Thoracic aorta (tissue), 2 donors: ENCODE data around the gene SHQ1. TPM values are rescaled to one million over a fixed set of nuclear protein-coding genes. Genes with fewer than 3 reads are reported as not detected.

Experiments
- ATAC-seq: fragments of 150-250 bp; one replicate; pipeline ENCODE4 v1.8.0; 2017; ENCODE audit warnings: low read depth; ENCODE audit not compliant: insufficient number of reproducible peaks, low FRiP score
- DNase-seq: peaks from one replicate; pipeline ENCODE4 v3.0.0-alpha.2; 2020; ENCODE audit warnings: low spot score
- H3K27ac ChIP-seq, 2 donors: fragments of 200-600 bp; sonication (generic); 1 replicate in 1 of 2; 2 replicates in 1 of 2; pipeline ENCODE4 v1.5.1; 2016; ENCODE audit warnings: mild to moderate bottlenecking in 2 of 2, moderate library complexity in 2 of 2
- H3K27me3 ChIP-seq: fragments of 200-600 bp; sonication (generic); replicated peaks from 2 replicates; pipeline ENCODE4 v1.6.0; 2016; ENCODE audit warnings: mild to moderate bottlenecking; ENCODE audit not compliant: insufficient read depth
- H3K36me3 ChIP-seq: fragments of 200-600 bp; sonication (generic); one replicate; pipeline ENCODE4 v1.5.1; 2016
- H3K4me1 ChIP-seq, 2 donors: fragments of 200-600 bp; sonication (generic); 1 replicate in 1 of 2; 2 replicates in 1 of 2; pipeline versions ENCODE4 v1.5.1 to v1.6.0; 2016; ENCODE audit warnings: low read depth in 2 of 2, mild to moderate bottlenecking in 1 of 2; ENCODE audit not compliant: control insufficient read depth in 1 of 2
- H3K4me3 ChIP-seq: fragments of 200-600 bp; sonication (generic); 2 replicates; pipeline ENCODE4 v1.5.1; 2016; ENCODE audit warnings: mild to moderate bottlenecking
- H3K9me3 ChIP-seq: fragments of 200-600 bp; sonication (generic); 2 replicates; pipeline ENCODE4 v1.5.1; 2016
- total RNA-seq, 2 donors: library from RNA; depleted of rRNA; stranded (reverse); fragments of >200 nt; gene quantifications; one replicate each; pipeline versions ENCODE4 v1.1.0 to v1.2.3, GENCODE V29; 2016
- TF ChIP-seq, protein P1 (sequence below): fragments of 200-600 bp; sonication (generic); IDR thresholded peaks from one replicate; pipeline ENCODE4 v1.5.1; 2019; ENCODE audit warnings: antibody characterized with exemption

Gene SHQ1
- total RNA-seq, 2 donors from 2014 or later: 4.5 to 12.3 TPM

DNA sequence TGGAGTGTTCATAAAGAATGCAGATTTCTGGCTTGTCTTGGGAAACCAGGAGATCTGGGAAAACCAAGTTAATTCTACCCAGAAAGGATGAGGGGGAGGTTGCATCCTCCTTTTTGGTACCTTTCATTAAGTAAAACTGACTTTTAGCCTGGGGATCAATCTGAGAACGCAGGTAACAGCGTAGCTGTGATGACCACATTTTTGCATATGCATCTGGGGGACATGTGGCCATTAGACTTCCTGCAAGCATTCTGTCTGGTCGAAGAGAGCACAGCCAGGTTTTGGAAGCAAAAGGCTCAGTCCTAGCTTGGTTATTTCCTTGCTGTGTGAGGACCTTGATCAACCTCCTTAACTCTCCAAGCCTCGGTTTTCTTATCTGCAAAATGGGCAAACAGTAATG is 145.2 kb downstream of the SHQ1 start:
- H3K4me1 ChIP-seq: no peaks in the 10 kb centered on the region
- TF ChIP-seq, protein P1, sequence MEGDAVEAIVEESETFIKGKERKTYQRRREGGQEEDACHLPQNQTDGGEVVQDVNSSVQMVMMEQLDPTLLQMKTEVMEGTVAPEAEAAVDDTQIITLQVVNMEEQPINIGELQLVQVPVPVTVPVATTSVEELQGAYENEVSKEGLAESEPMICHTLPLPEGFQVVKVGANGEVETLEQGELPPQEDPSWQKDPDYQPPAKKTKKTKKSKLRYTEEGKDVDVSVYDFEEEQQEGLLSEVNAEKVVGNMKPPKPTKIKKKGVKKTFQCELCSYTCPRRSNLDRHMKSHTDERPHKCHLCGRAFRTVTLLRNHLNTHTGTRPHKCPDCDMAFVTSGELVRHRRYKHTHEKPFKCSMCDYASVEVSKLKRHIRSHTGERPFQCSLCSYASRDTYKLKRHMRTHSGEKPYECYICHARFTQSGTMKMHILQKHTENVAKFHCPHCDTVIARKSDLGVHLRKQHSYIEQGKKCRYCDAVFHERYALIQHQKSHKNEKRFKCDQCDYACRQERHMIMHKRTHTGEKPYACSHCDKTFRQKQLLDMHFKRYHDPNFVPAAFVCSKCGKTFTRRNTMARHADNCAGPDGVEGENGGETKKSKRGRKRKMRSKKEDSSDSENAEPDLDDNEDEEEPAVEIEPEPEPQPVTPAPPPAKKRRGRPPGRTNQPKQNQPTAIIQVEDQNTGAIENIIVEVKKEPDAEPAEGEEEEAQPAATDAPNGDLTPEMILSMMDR: no peak
- H3K36me3 ChIP-seq: no peaks in the 10 kb centered on the region
- H3K27me3 ChIP-seq: no peaks in the 10 kb centered on the region
- H3K27ac ChIP-seq: no peak overlapping the region
- DNase-seq (no peak), ATAC-seq (no peak)
- no peak overlapping the region for H3K4me3 ChIP-seq
- no peaks in the 10 kb centered on the region for H3K9me3 ChIP-seq

DNA sequence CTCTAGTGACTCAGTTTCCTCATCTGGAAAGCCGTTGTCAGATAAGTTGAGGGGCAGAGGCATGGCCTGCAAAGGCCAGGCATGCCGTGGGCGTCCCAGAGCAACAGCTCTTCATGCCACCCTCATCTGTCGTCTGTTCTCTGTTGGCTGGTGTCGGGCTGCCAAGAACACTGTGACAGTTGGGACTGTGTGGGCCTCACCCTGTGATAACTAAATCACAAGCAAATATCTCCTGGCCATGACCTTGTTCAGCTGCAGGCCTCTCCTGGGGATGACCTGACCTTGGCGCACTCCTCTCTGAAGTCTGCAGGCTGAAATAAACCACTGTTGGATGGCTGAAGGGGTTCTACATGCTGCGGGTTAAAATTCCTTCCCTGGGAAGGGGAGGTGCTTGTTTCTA is 145.9 kb downstream of the SHQ1 start:
- Histone ChIP-seq H3K27me3 (no peaks in the 10 kb centered on the region), H3K27ac (no peak overlapping the region), H3K4me1 (no peaks in the 10 kb centered on the region), H3K4me3 (no peak overlapping the region), H3K36me3 (no peaks in the 10 kb centered on the region), H3K9me3 (no peaks in the 10 kb centered on the region)
- ATAC-seq: no peak
- no peak for DNase-seq
- TF ChIP-seq, protein P1: no peak

DNA sequence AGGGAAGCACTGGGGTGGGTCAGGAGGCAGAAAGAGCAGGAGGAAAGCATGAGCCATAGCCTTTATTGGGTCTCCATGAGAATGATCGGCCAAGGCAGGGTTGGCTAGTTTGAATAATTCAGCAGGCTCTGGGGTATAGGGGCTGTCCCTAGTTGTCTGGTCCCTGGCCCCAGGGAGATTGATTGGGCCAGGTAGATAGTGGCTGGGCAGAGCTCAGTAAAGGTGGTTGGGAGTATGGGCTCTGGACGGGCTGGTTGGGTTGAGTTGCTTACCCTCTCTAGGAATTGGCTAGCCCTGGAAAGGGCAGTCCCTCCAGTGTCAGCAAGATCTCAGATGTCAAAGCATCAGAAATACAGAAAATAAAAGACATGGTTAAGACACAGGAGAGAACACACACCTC is 148.1 kb downstream of the SHQ1 start:
- H3K36me3 ChIP-seq: no peaks in the 10 kb centered on the region
- no peak for ATAC-seq

DNA sequence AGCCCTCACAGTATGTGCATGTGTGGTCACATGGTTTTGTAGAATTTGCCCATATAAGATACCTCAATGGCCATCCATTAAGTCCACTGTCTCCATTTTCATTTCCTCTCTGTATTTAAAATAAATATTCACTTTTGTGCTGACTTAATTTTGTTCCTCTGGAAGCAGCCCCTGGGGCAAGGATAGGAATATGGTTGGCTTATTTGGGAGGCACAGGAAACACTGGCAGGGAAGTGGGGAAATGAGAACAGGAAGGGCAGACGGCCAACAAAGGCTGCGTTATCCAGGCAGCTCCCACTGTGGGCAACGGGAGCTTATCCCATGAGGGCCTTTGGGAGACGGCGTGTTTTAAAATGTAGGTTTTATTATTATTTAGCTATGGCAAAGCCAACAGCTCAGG is 148.6 kb downstream of the SHQ1 start:
- H3K27me3 ChIP-seq: no peaks in the 10 kb centered on the region
- no peak for DNase-seq
- H3K9me3 ChIP-seq: no peaks in the 10 kb centered on the region
- H3K4me3 ChIP-seq: no peak overlapping the region
- no peaks in the 10 kb centered on the region for H3K36me3 ChIP-seq
- H3K4me1 ChIP-seq: no peaks in the 10 kb centered on the region
- H3K27ac ChIP-seq: no peak overlapping the region
- ATAC-seq: no peak
- TF ChIP-seq, protein P1: no peak

More for the DNA sequence above, 148.1 kb downstream of the SHQ1 start:
- DNase-seq: no peak
- Histone ChIP-seq H3K9me3 (no peaks in the 10 kb centered on the region), H3K27me3 (no peaks in the 10 kb centered on the region), H3K27ac (no peak overlapping the region), H3K4me3 (no peak overlapping the region), H3K4me1 (no peaks in the 10 kb centered on the region)
- TF ChIP-seq, protein P1: no peak

Other genes starting within 250 kb of the SHQ1 start
- 10 to 100 TPM; 32.4 to 35.1 TPM for gene GXYLT2, start 39.6 kb upstream of the SHQ1 start, total RNA-seq
- 10 to 100 TPM; 39.3 to 47.0 TPM for gene PPP4R2, start 148.4 kb upstream of the SHQ1 start, total RNA-seq
- gene EBLN2, start 213.2 kb upstream of the SHQ1 start, total RNA-seq: 1 to 10 TPM; 4.7 to 6.9 TPM